OCI-LY1 (cell line): ENCODE data around the gene BOK.

Experiments used
- H2AFZ ChIP-seq: fragments of 200-600 bp; sonication (generic), shearing (Covaris generic); 2 replicates; pipeline ENCODE4 v1.6.0; 2014; ENCODE audit warnings: antibody characterized with exemption, mild to moderate bottlenecking, low read length
- H3F3A ChIP-seq: fragments of 200-600 bp; sonication (generic), shearing (Covaris generic); 2 replicates; pipeline ENCODE4 v1.6.0; 2014; ENCODE audit warnings: mild to moderate bottlenecking, antibody characterized with exemption, low read length, moderate library complexity; ENCODE audit not compliant: insufficient read depth
- H3K27ac ChIP-seq: fragments of 200-600 bp; sonication (generic); 2 replicates; pipeline ENCODE4 v1.5.1; 2014; ENCODE audit warnings: low read length, mixed run types, mild to moderate bottlenecking, low read depth; ENCODE audit not compliant: poor library complexity, severe bottlenecking
- H3K27me3 ChIP-seq: fragments of 200-600 bp; sonication (generic); 2 replicates; pipeline ENCODE4 v1.6.0; 2014; ENCODE audit warnings: antibody characterized with exemption, mild to moderate bottlenecking, low read length, moderate library complexity; ENCODE audit not compliant: insufficient read depth
- H3K36me3 ChIP-seq: fragments of 200-600 bp; sonication (generic); 2 replicates; pipeline ENCODE4 v1.6.1; 2014; ENCODE audit warnings: mild to moderate bottlenecking, antibody characterized with exemption, low read length, moderate library complexity, mixed read lengths; ENCODE audit not compliant: insufficient read depth
- H3K4me1 ChIP-seq: fragments of 200-600 bp; sonication (generic); 2 replicates; pipeline ENCODE4 v1.5.1; 2014; ENCODE audit warnings: mild to moderate bottlenecking, low read length, moderate library complexity; ENCODE audit not compliant: insufficient read depth, severe bottlenecking
- H3K4me2 ChIP-seq: fragments of 200-600 bp; sonication (generic), shearing (Covaris generic); 2 replicates; pipeline ENCODE4 v1.6.1; 2014; ENCODE audit warnings: low read length
- H3K4me3 ChIP-seq: fragments of 200-600 bp; sonication (generic); 2 replicates; pipeline ENCODE4 v1.5.1; 2014; ENCODE audit warnings: low read length, low read depth, mild to moderate bottlenecking, mixed read lengths; ENCODE audit not compliant: poor library complexity, severe bottlenecking
- H3K79me2 ChIP-seq: fragments of 200-600 bp; shearing (Covaris generic); 2 replicates; pipeline ENCODE4 v1.6.1; 2016; ENCODE audit warnings: mixed run types, low read length, mixed read lengths; ENCODE audit not compliant: insufficient read depth
- H3K9ac ChIP-seq: fragments of 200-600 bp; sonication (generic), shearing (Covaris generic); 2 replicates; pipeline ENCODE4 v1.6.1; 2014; ENCODE audit warnings: mild to moderate bottlenecking, low read length, mixed read lengths
- H3K9me2 ChIP-seq: fragments of 200-600 bp; sonication (generic), shearing (Covaris generic); 2 replicates; pipeline ENCODE4 v1.6.1; 2014; ENCODE audit warnings: low read depth, mild to moderate bottlenecking, low read length, mixed read lengths
- H3K9me3 ChIP-seq: fragments of 200-600 bp; shearing (Covaris generic); 2 replicates; pipeline ENCODE4 v1.6.1; 2014; ENCODE audit warnings: low read length, mixed read lengths
- H4K20me1 ChIP-seq: fragments of 200-600 bp; sonication (generic), shearing (Covaris generic); 2 replicates; pipeline ENCODE4 v1.6.0; 2016; ENCODE audit warnings: mild to moderate bottlenecking, low read length; ENCODE audit not compliant: insufficient read depth
- EZH2 ChIP-seq: fragments of 200-600 bp; sonication (generic), shearing (Covaris generic); IDR thresholded peaks from 2 replicates; pipeline ENCODE4 v1.8.0; 2017; ENCODE audit warnings: borderline replicate concordance, mixed run types, mild to moderate bottlenecking, antibody characterized with exemption, low read length, moderate library complexity, mixed read lengths
- TF ChIP-seq, protein P1 (sequence below): fragments of 200-600 bp; sonication (generic), shearing (Covaris generic); IDR thresholded peaks from 2 replicates; pipeline ENCODE4 v1.5.1; 2017; ENCODE audit warnings: mild to moderate bottlenecking, antibody characterized with exemption, low read length, moderate library complexity, mixed read lengths

Gene BOK

DNA sequence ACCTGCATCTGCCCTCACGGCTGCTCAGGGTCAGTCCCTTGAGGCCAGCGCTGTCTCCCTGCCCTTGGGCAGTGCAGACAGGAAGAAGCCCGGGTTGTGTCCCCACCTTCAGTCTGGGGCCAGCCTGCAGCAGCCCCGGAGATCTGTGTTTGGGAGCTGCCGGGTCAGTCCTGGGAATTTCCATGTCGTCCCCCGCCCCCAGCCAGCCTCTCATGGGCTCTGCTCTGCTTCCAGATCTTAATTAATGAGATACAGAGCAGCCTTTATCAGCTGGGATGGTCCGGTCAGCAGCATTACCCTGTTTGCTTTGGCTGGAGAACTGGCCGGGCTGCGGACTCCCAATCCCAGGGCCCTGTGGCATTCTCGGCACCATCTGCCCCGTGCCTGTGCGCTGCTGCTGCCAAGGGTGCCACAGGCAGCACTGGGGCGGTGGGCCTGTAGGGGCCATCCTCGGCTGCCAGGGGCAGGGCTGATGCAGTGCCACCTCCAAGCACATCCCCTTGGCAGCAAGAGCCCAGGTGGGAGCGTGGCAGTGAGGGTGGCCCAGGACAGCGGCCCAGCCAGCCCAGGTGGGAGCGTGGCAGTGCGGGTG lies 2.4 kb downstream of the BOK start:
- no peak overlapping the region for H3K4me2 ChIP-seq
- H3K27ac ChIP-seq, result no peak overlapping the region

DNA sequence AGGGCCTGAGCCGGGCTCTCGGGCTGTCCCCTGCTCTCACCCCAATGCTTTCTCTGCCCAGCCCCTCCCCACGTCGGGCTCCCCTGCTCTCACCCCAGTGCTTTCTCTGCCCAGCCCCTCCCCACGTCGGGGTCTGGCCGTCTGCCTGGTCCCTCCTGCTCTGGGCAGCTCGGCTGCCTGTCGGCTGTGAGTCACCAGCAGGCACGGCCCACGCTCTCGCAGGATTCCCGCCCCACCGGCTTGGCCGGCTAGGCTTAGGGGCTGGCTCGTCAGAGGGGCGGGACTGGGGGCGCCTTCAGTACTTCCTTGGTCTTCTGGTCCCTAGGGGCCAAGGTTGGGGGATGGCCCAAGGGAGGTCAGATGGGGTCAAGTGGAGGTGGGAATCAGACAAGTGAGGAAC lies 3.3 kb downstream of the BOK start:
- H3K9me3 ChIP-seq, result no peaks in the 10 kb centered on the region
- H3K4me3 ChIP-seq, result no peak overlapping the region
- H3K36me3 ChIP-seq, result no peaks in the 10 kb centered on the region
- H3K27me3 ChIP-seq, result no peaks in the 10 kb centered on the region; the same call in 1 of the 2 replicates
- no peak overlapping the region for H3K4me2 ChIP-seq
- no peaks in the 10 kb centered on the region for H4K20me1 ChIP-seq
- no peak overlapping the region for H3K27ac ChIP-seq
- H3K9ac ChIP-seq, result no peak overlapping the region
- no peaks in the 10 kb centered on the region for H3K4me1 ChIP-seq
- no peak overlapping the region for H2AFZ ChIP-seq
- no peaks in the 10 kb centered on the region for H3K9me2 ChIP-seq
- H3F3A ChIP-seq, result no peaks in the 10 kb centered on the region
- H3K79me2 ChIP-seq, result no peaks in the 10 kb centered on the region
- TF ChIP-seq EZH2, result no peak
- TF ChIP-seq, protein P1, sequence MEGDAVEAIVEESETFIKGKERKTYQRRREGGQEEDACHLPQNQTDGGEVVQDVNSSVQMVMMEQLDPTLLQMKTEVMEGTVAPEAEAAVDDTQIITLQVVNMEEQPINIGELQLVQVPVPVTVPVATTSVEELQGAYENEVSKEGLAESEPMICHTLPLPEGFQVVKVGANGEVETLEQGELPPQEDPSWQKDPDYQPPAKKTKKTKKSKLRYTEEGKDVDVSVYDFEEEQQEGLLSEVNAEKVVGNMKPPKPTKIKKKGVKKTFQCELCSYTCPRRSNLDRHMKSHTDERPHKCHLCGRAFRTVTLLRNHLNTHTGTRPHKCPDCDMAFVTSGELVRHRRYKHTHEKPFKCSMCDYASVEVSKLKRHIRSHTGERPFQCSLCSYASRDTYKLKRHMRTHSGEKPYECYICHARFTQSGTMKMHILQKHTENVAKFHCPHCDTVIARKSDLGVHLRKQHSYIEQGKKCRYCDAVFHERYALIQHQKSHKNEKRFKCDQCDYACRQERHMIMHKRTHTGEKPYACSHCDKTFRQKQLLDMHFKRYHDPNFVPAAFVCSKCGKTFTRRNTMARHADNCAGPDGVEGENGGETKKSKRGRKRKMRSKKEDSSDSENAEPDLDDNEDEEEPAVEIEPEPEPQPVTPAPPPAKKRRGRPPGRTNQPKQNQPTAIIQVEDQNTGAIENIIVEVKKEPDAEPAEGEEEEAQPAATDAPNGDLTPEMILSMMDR, result no peak

More for the DNA sequence above, 2.4 kb downstream of the BOK start:
- H4K20me1 ChIP-seq, result no peaks in the 10 kb centered on the region
- H3K9me3 ChIP-seq, result no peaks in the 10 kb centered on the region
- no peaks in the 10 kb centered on the region for H3K79me2 ChIP-seq
- no peaks in the 10 kb centered on the region for H3F3A ChIP-seq
- H3K9ac ChIP-seq, result no peak overlapping the region
- no peaks in the 10 kb centered on the region for H3K4me1 ChIP-seq
- no peaks in the 10 kb centered on the region; the same call in 1 of the 2 replicates for H3K27me3 ChIP-seq
- H3K9me2 ChIP-seq, result no peaks in the 10 kb centered on the region
- H3K4me3 ChIP-seq, result no peak overlapping the region
- no peak for TF ChIP-seq EZH2
- TF ChIP-seq, protein P1, result no peak
- H3K36me3 ChIP-seq, result no peaks in the 10 kb centered on the region
- H2AFZ ChIP-seq, result no peak overlapping the region

DNA sequence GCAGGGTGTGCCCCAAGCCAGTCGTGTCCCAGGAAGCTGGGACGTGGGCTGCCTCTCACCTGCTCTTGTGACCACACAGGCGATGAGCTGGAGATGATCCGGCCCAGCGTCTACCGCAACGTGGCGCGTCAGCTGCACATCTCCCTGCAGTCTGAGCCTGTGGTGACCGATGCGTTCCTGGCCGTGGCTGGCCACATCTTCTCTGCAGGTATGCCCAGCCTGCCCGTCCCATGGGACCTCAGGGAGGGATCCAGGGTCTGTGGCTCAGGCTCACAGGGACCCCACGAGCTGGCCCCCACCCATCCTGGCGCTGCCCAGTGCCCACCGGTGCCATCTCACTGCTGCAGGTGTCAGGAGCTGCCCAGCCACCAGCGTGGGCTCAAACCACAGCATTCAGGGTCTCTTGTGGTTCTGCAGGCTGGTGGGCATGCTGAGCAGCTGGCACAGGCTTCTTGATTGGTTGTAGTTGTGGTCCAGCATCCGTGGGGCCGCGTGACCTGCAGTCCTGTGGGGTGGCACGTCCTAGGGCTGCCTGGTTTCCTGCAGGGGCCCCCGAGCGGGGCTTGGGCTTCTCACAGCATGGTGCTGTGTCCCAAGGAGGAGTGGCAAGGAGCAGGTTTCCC lies 3.8 kb downstream of the BOK start:
- no peaks in the 10 kb centered on the region for H3K36me3 ChIP-seq
- H3K4me3 ChIP-seq, result no peak overlapping the region
- H3F3A ChIP-seq, result no peaks in the 10 kb centered on the region
- no peaks in the 10 kb centered on the region for H3K79me2 ChIP-seq
- H3K4me2 ChIP-seq, result no peak overlapping the region
- H3K4me1 ChIP-seq, result no peaks in the 10 kb centered on the region
- no peaks in the 10 kb centered on the region for H4K20me1 ChIP-seq
- no peaks in the 10 kb centered on the region for H3K9me3 ChIP-seq
- H3K9ac ChIP-seq, result no peak overlapping the region
- no peak overlapping the region for H3K27ac ChIP-seq
- no peaks in the 10 kb centered on the region; the same call in 1 of the 2 replicates for H3K27me3 ChIP-seq
- TF ChIP-seq, protein P1, result no peak
- no peak for TF ChIP-seq EZH2
- H2AFZ ChIP-seq, result no peak overlapping the region
- H3K9me2 ChIP-seq, result no peaks in the 10 kb centered on the region
